WTC11 (cell line): ENCODE results near the gene GTPBP6. TPM values are rescaled to one million over a fixed set of nuclear protein-coding genes. Genes with fewer than 3 reads are reported as not detected.
"Not testable (repeated sequence)": the region's sequence is repeated elsewhere in the genome, so short reads cannot be mapped to it uniquely, and the experiment has no call there.

ENCODE experiments used
- ATAC-seq: fragments of 200-7000 bp; cut with Tn5 transposase; 2 replicates; pipeline ENCODE4 v1.10.0; 2021; ENCODE audit warnings: mild to moderate bottlenecking, moderate library complexity
- CTCF ChIA-PET: fragments of 300-600 bp; sonication (Branson Sonifier 250); formaldehyde crosslinking; loops from one replicate; lab custom pipeline; 2021; ENCODE audit warnings: antibody characterized with exemption; lab: Charles Lee
- POLR2A ChIA-PET: fragments of 350-600 bp; sonication (Branson Sonifier 250); formaldehyde crosslinking; loops from one replicate; lab custom pipeline; 2021; ENCODE audit warnings: antibody characterized with exemption; lab: Charles Lee
- DNase-seq: peaks from one replicate; pipeline ENCODE4 v3.0.0; 2021; ENCODE audit warnings: low spot score
- H3K27ac Mint-ChIP-seq: 2 replicates; pipeline ENCODE4 v1.8.0; 2021; ENCODE audit warnings: mixed read lengths
- H3K27me3 Mint-ChIP-seq: 2 replicates; pipeline ENCODE4 v1.8.0; 2021; ENCODE audit warnings: low read depth, mild to moderate bottlenecking, moderate library complexity, mixed read lengths
- H3K36me3 Mint-ChIP-seq: 2 replicates; pipeline ENCODE4 v1.8.0; 2021; ENCODE audit warnings: mixed read lengths
- H3K4me1 Mint-ChIP-seq: 2 replicates; pipeline ENCODE4 v1.8.0; 2022; ENCODE audit warnings: mixed read lengths
- H3K4me3 Mint-ChIP-seq: 2 replicates; pipeline ENCODE4 v1.8.0; 2021; ENCODE audit warnings: mild to moderate bottlenecking, moderate library complexity, mixed read lengths
- H3K9me3 Mint-ChIP-seq: 2 replicates; pipeline ENCODE4 v1.8.0; 2021; ENCODE audit warnings: mixed read lengths
- ELF4 ChIP-seq: sonication (generic); formaldehyde crosslinking; IDR thresholded peaks from 2 replicates; pipeline ENCODE4 v1.8.1; 2022; ENCODE audit warnings: low read depth, mild to moderate bottlenecking, moderate library complexity, missing genetic modification reagents
- IRF2 ChIP-seq: sonication (generic); formaldehyde crosslinking; IDR thresholded peaks from 2 replicates; pipeline ENCODE4 v1.8.0; 2022; ENCODE audit warnings: low read depth, missing genetic modification reagents, borderline replicate concordance
- NR1H2 ChIP-seq: sonication (generic); formaldehyde crosslinking; IDR thresholded peaks from 2 replicates; pipeline ENCODE4 v1.9.0; 2021; ENCODE audit warnings: mild to moderate bottlenecking, moderate library complexity, missing genetic modification reagents
- RELA ChIP-seq: sonication (generic); formaldehyde crosslinking; IDR thresholded peaks from 2 replicates; pipeline ENCODE4 v1.8.1; 2022; ENCODE audit warnings: missing genetic modification reagents, mild to moderate bottlenecking, borderline replicate concordance
- TEAD4 ChIP-seq: sonication (generic); formaldehyde crosslinking; IDR thresholded peaks from 2 replicates; pipeline ENCODE4 v1.8.0; 2022; ENCODE audit warnings: mild to moderate bottlenecking, missing genetic modification reagents
- ZBTB21 ChIP-seq: sonication (generic); formaldehyde crosslinking; IDR thresholded peaks from 2 replicates; pipeline ENCODE4 v1.8.1; 2023; ENCODE audit warnings: mild to moderate bottlenecking, missing genetic modification reagents, borderline replicate concordance
- total RNA-seq: library from RNA; stranded (reverse); gene quantifications from 3 replicates; pipeline ENCODE4 v1.2.3, GENCODE V29; 2021
- TF ChIP-seq, protein P1 (sequence below): fragments of 250-450 bp; sonication (Bioruptor Pico); IDR thresholded peaks from 2 replicates; pipeline ENCODE4 v1.8.0; 2021; ENCODE audit warnings: mild to moderate bottlenecking
- TF ChIP-seq, protein P2 (sequence below): sonication (generic); formaldehyde crosslinking; IDR thresholded peaks from 2 replicates; pipeline ENCODE4 v1.8.1; 2022; ENCODE audit warnings: low read depth, mild to moderate bottlenecking, moderate library complexity, missing genetic modification reagents, borderline replicate concordance
- TF ChIP-seq, protein P3 (sequence below): sonication (generic); formaldehyde crosslinking; conservative IDR thresholded peaks from 2 replicates; pipeline ENCODE4 v1.8.1; 2023; ENCODE audit warnings: mild to moderate bottlenecking, low read depth, missing genetic modification reagents, moderate library complexity
- TF ChIP-seq, protein P4 (sequence below): fragments of 250-450 bp; sonication (Bioruptor Pico); IDR thresholded peaks from 2 replicates; pipeline ENCODE4 v1.9.0; 2021; ENCODE audit warnings: mild to moderate bottlenecking, borderline replicate concordance
- TF ChIP-seq, protein P5 (sequence below): sonication (generic); formaldehyde crosslinking; IDR thresholded peaks from 2 replicates; pipeline ENCODE4 v1.8.0; 2022; ENCODE audit warnings: missing genetic modification reagents
- TF ChIP-seq, protein P6 (sequence below): sonication (generic); formaldehyde crosslinking; IDR thresholded peaks from 2 replicates; pipeline ENCODE4 v1.8.1; 2022; ENCODE audit warnings: mild to moderate bottlenecking, missing genetic modification reagents, moderate library complexity, borderline replicate concordance

Gene GTPBP6
- total RNA-seq, 1 experiment from 2014 or later = 63.9 TPM

DNA sequence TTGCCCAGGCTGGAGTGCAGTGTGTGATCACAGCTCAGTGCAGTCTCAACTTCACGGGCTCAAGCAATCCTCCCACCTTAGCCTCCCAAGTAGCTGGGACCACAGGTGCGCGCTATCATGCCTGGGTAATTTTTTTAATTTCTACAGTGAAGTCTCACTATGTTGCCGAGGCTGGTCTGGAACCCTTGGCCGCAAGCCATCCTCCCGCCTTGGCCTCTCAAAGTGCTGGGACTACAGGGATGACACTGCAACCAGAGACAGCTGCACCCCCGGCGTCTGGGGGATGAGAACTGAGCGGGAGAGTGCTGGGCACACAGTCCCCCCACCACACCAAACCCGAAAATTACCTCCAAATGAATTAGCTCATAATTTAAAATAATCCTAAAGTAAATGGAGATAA, 33.1 kb upstream of the GTPBP6 start (continued):
- TF ChIP-seq, protein P1, sequence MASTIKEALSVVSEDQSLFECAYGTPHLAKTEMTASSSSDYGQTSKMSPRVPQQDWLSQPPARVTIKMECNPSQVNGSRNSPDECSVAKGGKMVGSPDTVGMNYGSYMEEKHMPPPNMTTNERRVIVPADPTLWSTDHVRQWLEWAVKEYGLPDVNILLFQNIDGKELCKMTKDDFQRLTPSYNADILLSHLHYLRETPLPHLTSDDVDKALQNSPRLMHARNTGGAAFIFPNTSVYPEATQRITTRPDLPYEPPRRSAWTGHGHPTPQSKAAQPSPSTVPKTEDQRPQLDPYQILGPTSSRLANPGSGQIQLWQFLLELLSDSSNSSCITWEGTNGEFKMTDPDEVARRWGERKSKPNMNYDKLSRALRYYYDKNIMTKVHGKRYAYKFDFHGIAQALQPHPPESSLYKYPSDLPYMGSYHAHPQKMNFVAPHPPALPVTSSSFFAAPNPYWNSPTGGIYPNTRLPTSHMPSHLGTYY = no peak
- TF ChIP-seq, protein P2, sequence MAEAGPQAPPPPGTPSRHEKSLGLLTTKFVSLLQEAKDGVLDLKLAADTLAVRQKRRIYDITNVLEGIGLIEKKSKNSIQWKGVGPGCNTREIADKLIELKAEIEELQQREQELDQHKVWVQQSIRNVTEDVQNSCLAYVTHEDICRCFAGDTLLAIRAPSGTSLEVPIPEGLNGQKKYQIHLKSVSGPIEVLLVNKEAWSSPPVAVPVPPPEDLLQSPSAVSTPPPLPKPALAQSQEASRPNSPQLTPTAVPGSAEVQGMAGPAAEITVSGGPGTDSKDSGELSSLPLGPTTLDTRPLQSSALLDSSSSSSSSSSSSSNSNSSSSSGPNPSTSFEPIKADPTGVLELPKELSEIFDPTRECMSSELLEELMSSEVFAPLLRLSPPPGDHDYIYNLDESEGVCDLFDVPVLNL (CRISPR knock-in tag) = no peak
- TF ChIP-seq ELF4 (CRISPR knock-in tag) = no peak
- TF ChIP-seq RELA = no peak
- TF ChIP-seq TEAD4 = no peak
- TF ChIP-seq, protein P3, sequence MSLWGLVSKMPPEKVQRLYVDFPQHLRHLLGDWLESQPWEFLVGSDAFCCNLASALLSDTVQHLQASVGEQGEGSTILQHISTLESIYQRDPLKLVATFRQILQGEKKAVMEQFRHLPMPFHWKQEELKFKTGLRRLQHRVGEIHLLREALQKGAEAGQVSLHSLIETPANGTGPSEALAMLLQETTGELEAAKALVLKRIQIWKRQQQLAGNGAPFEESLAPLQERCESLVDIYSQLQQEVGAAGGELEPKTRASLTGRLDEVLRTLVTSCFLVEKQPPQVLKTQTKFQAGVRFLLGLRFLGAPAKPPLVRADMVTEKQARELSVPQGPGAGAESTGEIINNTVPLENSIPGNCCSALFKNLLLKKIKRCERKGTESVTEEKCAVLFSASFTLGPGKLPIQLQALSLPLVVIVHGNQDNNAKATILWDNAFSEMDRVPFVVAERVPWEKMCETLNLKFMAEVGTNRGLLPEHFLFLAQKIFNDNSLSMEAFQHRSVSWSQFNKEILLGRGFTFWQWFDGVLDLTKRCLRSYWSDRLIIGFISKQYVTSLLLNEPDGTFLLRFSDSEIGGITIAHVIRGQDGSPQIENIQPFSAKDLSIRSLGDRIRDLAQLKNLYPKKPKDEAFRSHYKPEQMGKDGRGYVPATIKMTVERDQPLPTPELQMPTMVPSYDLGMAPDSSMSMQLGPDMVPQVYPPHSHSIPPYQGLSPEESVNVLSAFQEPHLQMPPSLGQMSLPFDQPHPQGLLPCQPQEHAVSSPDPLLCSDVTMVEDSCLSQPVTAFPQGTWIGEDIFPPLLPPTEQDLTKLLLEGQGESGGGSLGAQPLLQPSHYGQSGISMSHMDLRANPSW = no peak
- TF ChIP-seq, protein P4, sequence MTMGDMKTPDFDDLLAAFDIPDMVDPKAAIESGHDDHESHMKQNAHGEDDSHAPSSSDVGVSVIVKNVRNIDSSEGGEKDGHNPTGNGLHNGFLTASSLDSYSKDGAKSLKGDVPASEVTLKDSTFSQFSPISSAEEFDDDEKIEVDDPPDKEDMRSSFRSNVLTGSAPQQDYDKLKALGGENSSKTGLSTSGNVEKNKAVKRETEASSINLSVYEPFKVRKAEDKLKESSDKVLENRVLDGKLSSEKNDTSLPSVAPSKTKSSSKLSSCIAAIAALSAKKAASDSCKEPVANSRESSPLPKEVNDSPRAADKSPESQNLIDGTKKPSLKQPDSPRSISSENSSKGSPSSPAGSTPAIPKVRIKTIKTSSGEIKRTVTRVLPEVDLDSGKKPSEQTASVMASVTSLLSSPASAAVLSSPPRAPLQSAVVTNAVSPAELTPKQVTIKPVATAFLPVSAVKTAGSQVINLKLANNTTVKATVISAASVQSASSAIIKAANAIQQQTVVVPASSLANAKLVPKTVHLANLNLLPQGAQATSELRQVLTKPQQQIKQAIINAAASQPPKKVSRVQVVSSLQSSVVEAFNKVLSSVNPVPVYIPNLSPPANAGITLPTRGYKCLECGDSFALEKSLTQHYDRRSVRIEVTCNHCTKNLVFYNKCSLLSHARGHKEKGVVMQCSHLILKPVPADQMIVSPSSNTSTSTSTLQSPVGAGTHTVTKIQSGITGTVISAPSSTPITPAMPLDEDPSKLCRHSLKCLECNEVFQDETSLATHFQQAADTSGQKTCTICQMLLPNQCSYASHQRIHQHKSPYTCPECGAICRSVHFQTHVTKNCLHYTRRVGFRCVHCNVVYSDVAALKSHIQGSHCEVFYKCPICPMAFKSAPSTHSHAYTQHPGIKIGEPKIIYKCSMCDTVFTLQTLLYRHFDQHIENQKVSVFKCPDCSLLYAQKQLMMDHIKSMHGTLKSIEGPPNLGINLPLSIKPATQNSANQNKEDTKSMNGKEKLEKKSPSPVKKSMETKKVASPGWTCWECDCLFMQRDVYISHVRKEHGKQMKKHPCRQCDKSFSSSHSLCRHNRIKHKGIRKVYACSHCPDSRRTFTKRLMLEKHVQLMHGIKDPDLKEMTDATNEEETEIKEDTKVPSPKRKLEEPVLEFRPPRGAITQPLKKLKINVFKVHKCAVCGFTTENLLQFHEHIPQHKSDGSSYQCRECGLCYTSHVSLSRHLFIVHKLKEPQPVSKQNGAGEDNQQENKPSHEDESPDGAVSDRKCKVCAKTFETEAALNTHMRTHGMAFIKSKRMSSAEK (CRISPR knock-in tag) = no peak
- TF ChIP-seq NR1H2 (CRISPR knock-in tag) = no peak
- no peak for TF ChIP-seq ZBTB21
- TF ChIP-seq, protein P5, sequence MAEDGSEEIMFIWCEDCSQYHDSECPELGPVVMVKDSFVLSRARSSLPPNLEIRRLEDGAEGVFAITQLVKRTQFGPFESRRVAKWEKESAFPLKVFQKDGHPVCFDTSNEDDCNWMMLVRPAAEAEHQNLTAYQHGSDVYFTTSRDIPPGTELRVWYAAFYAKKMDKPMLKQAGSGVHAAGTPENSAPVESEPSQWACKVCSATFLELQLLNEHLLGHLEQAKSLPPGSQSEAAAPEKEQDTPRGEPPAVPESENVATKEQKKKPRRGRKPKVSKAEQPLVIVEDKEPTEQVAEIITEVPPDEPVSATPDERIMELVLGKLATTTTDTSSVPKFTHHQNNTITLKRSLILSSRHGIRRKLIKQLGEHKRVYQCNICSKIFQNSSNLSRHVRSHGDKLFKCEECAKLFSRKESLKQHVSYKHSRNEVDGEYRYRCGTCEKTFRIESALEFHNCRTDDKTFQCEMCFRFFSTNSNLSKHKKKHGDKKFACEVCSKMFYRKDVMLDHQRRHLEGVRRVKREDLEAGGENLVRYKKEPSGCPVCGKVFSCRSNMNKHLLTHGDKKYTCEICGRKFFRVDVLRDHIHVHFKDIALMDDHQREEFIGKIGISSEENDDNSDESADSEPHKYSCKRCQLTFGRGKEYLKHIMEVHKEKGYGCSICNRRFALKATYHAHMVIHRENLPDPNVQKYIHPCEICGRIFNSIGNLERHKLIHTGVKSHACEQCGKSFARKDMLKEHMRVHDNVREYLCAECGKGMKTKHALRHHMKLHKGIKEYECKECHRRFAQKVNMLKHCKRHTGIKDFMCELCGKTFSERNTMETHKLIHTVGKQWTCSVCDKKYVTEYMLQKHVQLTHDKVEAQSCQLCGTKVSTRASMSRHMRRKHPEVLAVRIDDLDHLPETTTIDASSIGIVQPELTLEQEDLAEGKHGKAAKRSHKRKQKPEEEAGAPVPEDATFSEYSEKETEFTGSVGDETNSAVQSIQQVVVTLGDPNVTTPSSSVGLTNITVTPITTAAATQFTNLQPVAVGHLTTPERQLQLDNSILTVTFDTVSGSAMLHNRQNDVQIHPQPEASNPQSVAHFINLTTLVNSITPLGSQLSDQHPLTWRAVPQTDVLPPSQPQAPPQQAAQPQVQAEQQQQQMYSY (CRISPR knock-in tag) = no peak
- TF ChIP-seq, protein P6, sequence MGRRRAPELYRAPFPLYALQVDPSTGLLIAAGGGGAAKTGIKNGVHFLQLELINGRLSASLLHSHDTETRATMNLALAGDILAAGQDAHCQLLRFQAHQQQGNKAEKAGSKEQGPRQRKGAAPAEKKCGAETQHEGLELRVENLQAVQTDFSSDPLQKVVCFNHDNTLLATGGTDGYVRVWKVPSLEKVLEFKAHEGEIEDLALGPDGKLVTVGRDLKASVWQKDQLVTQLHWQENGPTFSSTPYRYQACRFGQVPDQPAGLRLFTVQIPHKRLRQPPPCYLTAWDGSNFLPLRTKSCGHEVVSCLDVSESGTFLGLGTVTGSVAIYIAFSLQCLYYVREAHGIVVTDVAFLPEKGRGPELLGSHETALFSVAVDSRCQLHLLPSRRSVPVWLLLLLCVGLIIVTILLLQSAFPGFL (CRISPR knock-in tag) = no peak
- no peak for TF ChIP-seq IRF2 (CRISPR knock-in tag)

DNA sequence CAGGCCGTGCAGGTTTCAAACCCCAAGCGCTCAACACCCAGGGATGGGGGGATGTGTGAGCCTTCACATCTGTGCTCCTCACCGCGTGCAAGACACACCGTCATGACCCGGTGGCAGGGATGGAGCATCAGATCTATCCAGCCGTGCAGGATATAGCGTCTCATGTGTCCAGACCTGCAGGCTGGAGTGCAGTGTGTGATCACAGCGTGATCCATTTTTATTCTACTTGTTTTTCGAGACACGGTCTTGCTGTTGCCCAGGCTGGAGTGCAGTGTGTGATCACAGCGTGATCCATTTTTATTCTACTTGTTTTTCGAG, 32.7 kb upstream of the GTPBP6 start:
- peaks cover 22% of the 10 kb centered on the region for H3K36me3 Mint-ChIP-seq
- DNase-seq, H3K4me3 Mint-ChIP-seq, H3K27me3 Mint-ChIP-seq, H3K4me1 Mint-ChIP-seq, H3K9me3 Mint-ChIP-seq, POLR2A ChIA-PET, ATAC-seq, CTCF ChIA-PET, H3K27ac Mint-ChIP-seq: not testable (repeated sequence)
